GM23338 (cell line): Measurements from ENCODE around the gene CTNNA2. TPM values are rescaled to one million over a fixed set of nuclear protein-coding genes. Genes with fewer than 3 reads are reported as not detected.

Experiments
- ATAC-seq: fragments of 200-7000 bp; cut with Tn5 transposase; 3 replicates; pipeline ENCODE4 v1.9.1; 2020
- DNase-seq: peaks from one replicate; pipeline ENCODE4 v3.0.0-alpha.2; 2015; ENCODE audit warnings: low spot score
- H2AFZ ChIP-seq: fragments of 200-600 bp; sonication (generic); 2 replicates; pipeline ENCODE4 v1.8.0; 2016; ENCODE audit warnings: antibody characterized with exemption, mild to moderate bottlenecking, moderate library complexity
- H3F3A ChIP-seq: fragments of 200-600 bp; sonication (generic); replicated peaks from 2 replicates; pipeline ENCODE4 v1.8.0; 2017; ENCODE audit warnings: antibody characterized with exemption, mixed run types, low read depth
- H3K27ac ChIP-seq: fragments of 200-600 bp; sonication (generic); 2 replicates; pipeline ENCODE4 v1.6.1; 2016; ENCODE audit warnings: low read depth
- H3K27me3 ChIP-seq: fragments of 200-600 bp; sonication (generic); 2 replicates; pipeline ENCODE4 v1.8.0; 2016; ENCODE audit warnings: mild to moderate bottlenecking, mixed run types, moderate library complexity; ENCODE audit not compliant: insufficient read depth
- H3K36me3 ChIP-seq: fragments of 200-600 bp; sonication (generic); 2 replicates; pipeline ENCODE4 v1.8.0; 2016; ENCODE audit warnings: mild to moderate bottlenecking; ENCODE audit not compliant: insufficient read depth
- H3K4me1 ChIP-seq: fragments of 200-600 bp; sonication (generic); 2 replicates; pipeline ENCODE4 v1.8.0; 2016; ENCODE audit warnings: mild to moderate bottlenecking, moderate library complexity; ENCODE audit not compliant: insufficient read depth
- H3K4me2 ChIP-seq: fragments of 200-600 bp; sonication (generic); 2 replicates; pipeline ENCODE4 v1.7.1; 2017; ENCODE audit warnings: mixed run types
- H3K4me3 ChIP-seq: fragments of 200-600 bp; sonication (generic); 2 replicates; pipeline ENCODE4 v1.6.1; 2016; ENCODE audit warnings: mixed run types
- H3K79me2 ChIP-seq: fragments of 200-600 bp; sonication (generic); replicated peaks from 2 replicates; pipeline ENCODE4 v1.8.0; 2017; ENCODE audit warnings: mild to moderate bottlenecking; ENCODE audit not compliant: insufficient read depth
- H3K9me2 ChIP-seq: fragments of 200-600 bp; sonication (generic); 2 replicates; pipeline ENCODE4 v1.8.0; 2017; ENCODE audit not compliant: insufficient read depth
- H4K20me1 ChIP-seq: fragments of 200-600 bp; sonication (generic); replicated peaks from 2 replicates; pipeline ENCODE4 v1.8.0; 2017; ENCODE audit warnings: mild to moderate bottlenecking; ENCODE audit not compliant: insufficient read depth
- H3K27ac Mint-ChIP-seq: 2 replicates; pipeline ENCODE4 v1.8.0; 2020; ENCODE audit warnings: inconsistent platforms, mild to moderate bottlenecking, moderate library complexity, mixed read lengths
- H3K27me3 Mint-ChIP-seq: 3 replicates; pipeline ENCODE4 v1.8.0; 2022; ENCODE audit warnings: low read depth, mild to moderate bottlenecking, moderate library complexity, mixed read lengths, inconsistent platforms; ENCODE audit not compliant: insufficient read depth, poor library complexity
- H3K36me3 Mint-ChIP-seq: 3 replicates; pipeline ENCODE4 v1.8.0; 2021; ENCODE audit warnings: low read depth, mild to moderate bottlenecking, inconsistent platforms, moderate library complexity, mixed read lengths
- H3K4me1 Mint-ChIP-seq: 3 replicates; pipeline ENCODE4 v1.8.0; 2020; ENCODE audit warnings: mild to moderate bottlenecking, inconsistent platforms, mixed read lengths
- H3K4me3 Mint-ChIP-seq: 3 replicates; pipeline ENCODE4 v1.8.0; 2021; ENCODE audit warnings: moderate library complexity, mild to moderate bottlenecking, inconsistent platforms, mixed read lengths
- H3K9me3 Mint-ChIP-seq: 3 replicates; pipeline ENCODE4 v1.8.0; 2020; ENCODE audit warnings: moderate library complexity, mild to moderate bottlenecking, inconsistent platforms, mixed read lengths
- EZH2 ChIP-seq: fragments of 200-600 bp; sonication (generic); IDR thresholded peaks from one replicate; pipeline ENCODE4 v1.8.0; 2017; ENCODE audit warnings: antibody characterized with exemption, mild to moderate bottlenecking, low read depth; ENCODE audit not compliant: unreplicated experiment
- EZH2phosphoT487 ChIP-seq: fragments of 200-600 bp; sonication (generic); IDR thresholded peaks from one replicate; pipeline ENCODE4 v1.8.1; 2018; ENCODE audit warnings: antibody characterized with exemption; ENCODE audit not compliant: unreplicated experiment
- NANOG ChIP-seq: IDR thresholded peaks from 2 replicates; pipeline ENCODE4 v1.6.1; 2016; ENCODE audit warnings: antibody characterized with exemption, borderline replicate concordance
- POLR2AphosphoS5 ChIP-seq: IDR thresholded peaks from 2 replicates; pipeline ENCODE4 v1.6.1; 2016; ENCODE audit warnings: antibody characterized with exemption, low read depth
- STAT1 ChIP-seq: IDR thresholded peaks from one replicate; pipeline ENCODE4 v1.6.1; 2016; ENCODE audit warnings: antibody characterized with exemption; ENCODE audit not compliant: unreplicated experiment
- ZNF114 ChIP-seq: fragments of 250-450 bp; sonication (Bioruptor Pico); IDR thresholded peaks from 2 replicates; pipeline ENCODE4 v1.5.0; 2020; ENCODE audit warnings: mild to moderate bottlenecking, moderate library complexity
- ZNF331 ChIP-seq: fragments of 250-450 bp; sonication (Bioruptor Pico); IDR thresholded peaks from 2 replicates; pipeline ENCODE4 v1.5.0; 2020; ENCODE audit warnings: low read depth, mild to moderate bottlenecking, moderate library complexity
- polyA plus RNA-seq: library from polyadenylated mRNA; unstranded; fragments of >200 nt; fragmentation: Nextera tagmentation; extraction: Ambion mirVana; gene quantifications from 2 replicates; pipeline ENCODE4 v1.2.1, GENCODE V29; 2016
- total RNA-seq: library from RNA; depleted of rRNA; stranded (reverse); fragments of >200 nt; shearing (Covaris generic); gene quantifications from 2 replicates; pipeline ENCODE4 v1.2.3, GENCODE V29; 2014
- TF ChIP-seq, protein P1 (sequence below): IDR thresholded peaks from 2 replicates; pipeline ENCODE4 v1.6.1; 2016; ENCODE audit warnings: antibody characterized with exemption
- TF ChIP-seq, protein P2 (sequence below), 2 experiments: fragments of 200-600 bp in 1 of 2; sonication (generic) in 1 of 2; conservative IDR thresholded peaks; 2 replicates each; pipeline versions ENCODE4 v1.5.1 to v1.6.1; 2016 to 2017; ENCODE audit warnings: antibody characterized with exemption in 2 of 2, low read depth in 2 of 2, mild to moderate bottlenecking in 2 of 2, moderate library complexity in 1 of 2

Gene CTNNA2
- total and polyA plus RNA-seq, 2 experiments from 2014 or later, result 6.4 to 15.6 TPM

DNA sequence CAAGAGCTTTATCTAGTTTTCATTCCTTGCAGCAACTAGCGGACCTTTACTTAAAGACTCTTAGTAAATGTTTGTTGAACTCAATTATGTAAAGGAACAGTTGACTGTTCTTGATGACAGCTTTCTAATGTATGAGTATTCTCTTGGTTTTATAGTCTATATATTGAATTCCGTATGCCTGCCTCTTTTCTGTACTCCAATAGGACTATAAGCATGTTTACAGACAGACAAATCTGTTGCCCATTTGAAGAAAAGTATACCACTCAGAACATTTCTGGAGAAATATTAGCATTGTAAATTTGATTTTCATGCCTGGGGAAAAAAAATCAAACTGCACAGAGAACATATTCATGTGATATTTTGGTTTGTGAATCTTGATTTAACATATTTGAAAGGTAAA, 682.2 kb downstream of the CTNNA2 start:
- H3F3A ChIP-seq, result no peaks in the 10 kb centered on the region
- H3K4me3 ChIP-seq, result no peak overlapping the region
- no peaks in the 10 kb centered on the region for H3K79me2 ChIP-seq
- Mint-ChIP-seq H3K27ac (no peak overlapping the region), H3K27me3 (peaks cover 1% of the 10 kb centered on the region), H3K4me1 (peaks cover 4% of the 10 kb centered on the region; the same call in 2 of the 3 replicates), H3K9me3 (no peaks in the 10 kb centered on the region), H3K36me3 (no peaks in the 10 kb centered on the region), H3K4me3 (no peak overlapping the region)
- ATAC-seq (no peak), DNase-seq (no peak)
- no peaks in the 10 kb centered on the region for H4K20me1 ChIP-seq
- H3K36me3 ChIP-seq, result no peaks in the 10 kb centered on the region
- no peak overlapping the region for H3K4me2 ChIP-seq
- no peaks in the 10 kb centered on the region for H3K27me3 ChIP-seq
- no peak for TF ChIP-seq EZH2
- TF ChIP-seq EZH2phosphoT487, result no peak
- TF ChIP-seq ZNF114 (CRISPR knock-in tag), result no peak
- no peak for TF ChIP-seq NANOG
- TF ChIP-seq, protein P1, sequence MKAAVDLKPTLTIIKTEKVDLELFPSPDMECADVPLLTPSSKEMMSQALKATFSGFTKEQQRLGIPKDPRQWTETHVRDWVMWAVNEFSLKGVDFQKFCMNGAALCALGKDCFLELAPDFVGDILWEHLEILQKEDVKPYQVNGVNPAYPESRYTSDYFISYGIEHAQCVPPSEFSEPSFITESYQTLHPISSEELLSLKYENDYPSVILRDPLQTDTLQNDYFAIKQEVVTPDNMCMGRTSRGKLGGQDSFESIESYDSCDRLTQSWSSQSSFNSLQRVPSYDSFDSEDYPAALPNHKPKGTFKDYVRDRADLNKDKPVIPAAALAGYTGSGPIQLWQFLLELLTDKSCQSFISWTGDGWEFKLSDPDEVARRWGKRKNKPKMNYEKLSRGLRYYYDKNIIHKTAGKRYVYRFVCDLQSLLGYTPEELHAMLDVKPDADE, result no peak
- no peak for TF ChIP-seq ZNF331 (CRISPR knock-in tag)
- TF ChIP-seq STAT1, result no peak
- TF ChIP-seq, protein P2, sequence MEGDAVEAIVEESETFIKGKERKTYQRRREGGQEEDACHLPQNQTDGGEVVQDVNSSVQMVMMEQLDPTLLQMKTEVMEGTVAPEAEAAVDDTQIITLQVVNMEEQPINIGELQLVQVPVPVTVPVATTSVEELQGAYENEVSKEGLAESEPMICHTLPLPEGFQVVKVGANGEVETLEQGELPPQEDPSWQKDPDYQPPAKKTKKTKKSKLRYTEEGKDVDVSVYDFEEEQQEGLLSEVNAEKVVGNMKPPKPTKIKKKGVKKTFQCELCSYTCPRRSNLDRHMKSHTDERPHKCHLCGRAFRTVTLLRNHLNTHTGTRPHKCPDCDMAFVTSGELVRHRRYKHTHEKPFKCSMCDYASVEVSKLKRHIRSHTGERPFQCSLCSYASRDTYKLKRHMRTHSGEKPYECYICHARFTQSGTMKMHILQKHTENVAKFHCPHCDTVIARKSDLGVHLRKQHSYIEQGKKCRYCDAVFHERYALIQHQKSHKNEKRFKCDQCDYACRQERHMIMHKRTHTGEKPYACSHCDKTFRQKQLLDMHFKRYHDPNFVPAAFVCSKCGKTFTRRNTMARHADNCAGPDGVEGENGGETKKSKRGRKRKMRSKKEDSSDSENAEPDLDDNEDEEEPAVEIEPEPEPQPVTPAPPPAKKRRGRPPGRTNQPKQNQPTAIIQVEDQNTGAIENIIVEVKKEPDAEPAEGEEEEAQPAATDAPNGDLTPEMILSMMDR (conservative IDR thresholded peaks at IDR 0.05; ENCODE audit: low read depth in 2 of 2), result no peak
- no peak for TF ChIP-seq POLR2AphosphoS5
- no peaks in the 10 kb centered on the region; the same call in 1 of the 2 replicates for H3K4me1 ChIP-seq
- H2AFZ ChIP-seq, result no peak overlapping the region
- 0 out of 2 replicates have a peak, but pooled peaks cover 5% of the 10 kb centered on the region for H3K9me2 ChIP-seq
- no peak overlapping the region for H3K27ac ChIP-seq

DNA sequence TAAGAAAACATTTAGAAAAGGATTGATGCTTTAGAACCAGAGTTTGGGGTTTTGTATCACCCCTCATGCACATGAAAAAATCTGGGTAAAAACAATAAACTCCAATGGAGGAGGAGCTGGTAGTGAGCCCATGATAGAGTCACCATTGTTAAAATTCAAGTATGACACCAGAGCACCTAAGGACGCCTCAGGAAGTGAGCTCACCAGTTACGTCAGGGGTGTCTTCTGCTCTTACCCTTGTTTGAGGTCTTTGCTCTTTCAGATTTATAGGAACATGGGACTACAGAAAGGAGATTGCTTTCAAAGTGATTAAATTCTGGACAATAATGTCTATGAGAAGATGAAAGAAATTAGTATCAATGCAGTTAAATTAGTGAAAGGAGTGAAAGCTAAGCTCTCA, 685.2 kb downstream of the CTNNA2 start:
- no peak overlapping the region for H2AFZ ChIP-seq
- TF ChIP-seq, protein P1, result no peak
- no peak overlapping the region for H3K27ac Mint-ChIP-seq
- H3K27ac ChIP-seq, result no peak overlapping the region
- no peaks in the 10 kb centered on the region for H3K27me3 ChIP-seq
- DNase-seq, result no peak
- H3K4me2 ChIP-seq, result no peak overlapping the region
- no peaks in the 10 kb centered on the region for H3F3A ChIP-seq
- no peak overlapping the region for H3K4me3 ChIP-seq
- no peaks in the 10 kb centered on the region for H4K20me1 ChIP-seq
- 0 out of 2 replicates have a peak, but pooled peaks cover 5% of the 10 kb centered on the region for H3K9me2 ChIP-seq
- H3K36me3 ChIP-seq, result no peaks in the 10 kb centered on the region; the same call in 1 of the 2 replicates
- H3K79me2 ChIP-seq, result no peaks in the 10 kb centered on the region
- no peak for ATAC-seq
- peaks cover 4% of the 10 kb centered on the region; the same call in 2 of the 3 replicates for H3K4me1 Mint-ChIP-seq
- peaks cover 1% of the 10 kb centered on the region for H3K27me3 Mint-ChIP-seq
- no peaks in the 10 kb centered on the region; the same call in 1 of the 2 replicates for H3K4me1 ChIP-seq
- peaks cover 11% of the 10 kb centered on the region for H3K9me3 Mint-ChIP-seq
- no peak overlapping the region for H3K4me3 Mint-ChIP-seq
- peaks cover 6% of the 10 kb centered on the region; the same call in 2 of the 3 replicates for H3K36me3 Mint-ChIP-seq
